NCI-H2029 (cell line): ENCODE measurements around the gene NFAT5.

Experiments used
- DNase-seq: peaks from one replicate; lab custom pipeline; 2025; lab: John Stamatoyannopoulos, UW

The NFAT5 gene

GRCh38 chr16:69741951-69742904, 176.5 kb downstream of the NFAT5 start:
- DNase-seq, result no peak

- no peak for DNase-seq
Measured at GRCh38 chr16:69744363-69745231, 178.8 kb downstream of the NFAT5 start.

- DNase-seq, result no peak
Measured at GRCh38 chr16:69745232-69745612, 179.5 kb downstream of the NFAT5 start.

GRCh38 chr16:69745959-69746358, 180.2 kb downstream of the NFAT5 start:
- no peak for DNase-seq

- DNase-seq, result no peak
Measured at GRCh38 chr16:69747115-69747514, 181.3 kb downstream of the NFAT5 start.

GRCh38 chr16:69748694-69749345, 183.1 kb downstream of the NFAT5 start:
- DNase-seq, result no peak

DNA sequence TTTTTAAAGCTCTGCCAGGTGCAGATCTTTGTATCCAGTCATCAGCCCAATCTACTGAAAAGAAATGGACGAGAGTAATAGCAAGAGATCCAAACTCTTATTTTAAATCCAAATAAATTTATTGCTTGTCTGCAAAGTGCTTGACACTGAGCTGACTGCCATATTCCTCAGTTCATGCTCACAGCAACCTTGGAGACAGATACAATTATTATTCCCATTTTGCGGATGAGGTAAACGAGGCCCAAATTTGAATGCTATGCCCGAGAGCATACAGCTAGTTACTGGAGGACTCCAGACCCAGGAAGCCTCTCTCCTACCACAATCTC, 188.3 kb downstream of the NFAT5 start:
- DNase-seq, result no peak
